Breast epithelium (tissue), 3 donors: ENCODE results near the gene DDR2.

ENCODE experiments used
- CTCF ChIP-seq, 3 donors: fragments of 450-650 bp; IDR thresholded peaks; one replicate each; pipeline ENCODE4 v1.5.1; 2016 to 2017; ENCODE audit warnings: antibody characterized with exemption in 3 of 3, mild to moderate bottlenecking in 3 of 3, moderate library complexity in 3 of 3
- POLR2A ChIP-seq: fragments of 450-650 bp; IDR thresholded peaks from one replicate; pipeline ENCODE4 v1.6.1; 2016; ENCODE audit warnings: antibody characterized with exemption, mild to moderate bottlenecking, moderate library complexity
- POLR2AphosphoS5 ChIP-seq, 3 donors: sonication (generic); formaldehyde crosslinking; IDR thresholded peaks; one replicate each; pipeline ENCODE4 v1.6.1; 2017; ENCODE audit warnings: antibody characterized with exemption in 3 of 3

DNA sequence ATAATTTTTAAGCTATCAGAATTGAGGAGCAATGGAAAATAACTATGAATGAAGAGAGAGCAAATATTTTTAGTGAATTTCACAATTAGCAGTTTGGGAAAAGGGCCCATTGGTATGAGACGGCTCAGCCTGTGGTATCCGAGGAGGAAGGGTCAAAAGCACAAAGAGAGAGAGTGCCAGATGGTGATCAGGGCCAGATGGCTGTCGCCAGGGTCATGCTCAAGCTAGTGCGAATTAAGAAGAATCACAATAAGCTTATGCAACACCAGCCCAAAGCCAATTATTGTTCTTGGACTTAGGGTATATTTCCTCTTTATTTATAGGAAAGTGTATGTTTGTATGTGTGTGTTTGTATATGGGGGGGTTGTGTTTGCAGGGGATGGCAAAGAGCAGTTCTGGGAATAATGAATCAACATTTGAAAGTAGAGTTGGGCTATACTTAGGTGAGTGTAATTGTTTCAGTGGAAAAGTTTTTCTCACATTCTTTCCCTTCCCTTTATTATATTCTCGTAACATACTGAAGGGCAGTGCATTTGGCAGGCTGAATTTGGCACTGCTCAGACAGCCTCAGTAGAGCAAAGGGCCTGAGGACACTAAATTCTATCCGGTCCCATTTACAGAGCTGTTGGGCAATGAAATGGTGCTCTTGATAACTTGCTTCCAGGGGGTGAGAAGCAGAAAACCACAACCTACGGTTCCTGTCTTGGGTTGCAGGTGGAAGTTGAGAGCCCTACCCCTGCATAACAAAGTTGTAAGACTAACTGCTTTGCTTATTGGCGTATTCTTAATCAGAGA lies 19.5 kb upstream of the DDR2 start:
- TF ChIP-seq CTCF (IDR thresholded peaks at IDR 0.05): no peak
- no peak for TF ChIP-seq POLR2A
- peak in 2 of 3 donors; percentile 52 to 75 for TF ChIP-seq POLR2AphosphoS5 (IDR thresholded peaks at IDR 0.05)
